ENCODE measurements around the gene TMEM138.

DNA sequence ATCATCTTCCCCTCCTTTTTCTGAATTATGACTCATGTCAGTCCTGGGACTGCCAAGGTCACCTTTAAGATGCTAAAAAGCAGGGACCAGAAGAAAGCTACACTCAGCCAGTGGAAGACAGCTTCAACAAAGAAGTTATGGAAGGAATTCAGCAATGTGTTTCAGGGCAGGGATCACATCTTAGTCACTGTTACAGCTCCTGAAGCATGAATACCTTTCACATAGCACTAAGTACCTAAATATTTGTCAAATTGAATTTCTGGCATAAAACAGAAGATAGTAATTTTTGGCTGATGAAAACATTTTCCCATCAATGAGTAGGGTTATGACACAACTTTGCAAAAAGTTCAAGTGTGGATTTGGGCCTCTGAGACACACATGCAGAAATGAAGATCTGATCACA is 34.5 kb upstream of the TMEM138 start:
- TF ChIP-seq POLR2A (IDR thresholded peaks at IDR 0.05; ENCODE audit: low read depth, low read length) (no peak), POLR2AphosphoS5 (IDR thresholded peaks at IDR 0.05; ENCODE audit: low read depth, low read length) (no peak), TAF1 (IDR thresholded peaks at IDR 0.05; ENCODE audit: low read depth, low read length) (no peak), SPI1 (IDR thresholded peaks at IDR 0.05; ENCODE audit: low read depth, low read length) (no peak), POU2F2 (IDR thresholded peaks at IDR 0.05; ENCODE audit: low read depth, low read length) (no peak), PAX5 (IDR thresholded peaks at IDR 0.05; ENCODE audit: insufficient read depth, low read length, severe bottlenecking) (no peak)
